ENCODE measurements around the gene SPATA2. TPM values are rescaled to one million over a fixed set of nuclear protein-coding genes. Genes with fewer than 3 reads are reported as not detected.

SPATA2 gene
- total and polyA plus RNA-seq, 7 donors, result 2.1 to 12.5 (median 4.7) TPM

DNA sequence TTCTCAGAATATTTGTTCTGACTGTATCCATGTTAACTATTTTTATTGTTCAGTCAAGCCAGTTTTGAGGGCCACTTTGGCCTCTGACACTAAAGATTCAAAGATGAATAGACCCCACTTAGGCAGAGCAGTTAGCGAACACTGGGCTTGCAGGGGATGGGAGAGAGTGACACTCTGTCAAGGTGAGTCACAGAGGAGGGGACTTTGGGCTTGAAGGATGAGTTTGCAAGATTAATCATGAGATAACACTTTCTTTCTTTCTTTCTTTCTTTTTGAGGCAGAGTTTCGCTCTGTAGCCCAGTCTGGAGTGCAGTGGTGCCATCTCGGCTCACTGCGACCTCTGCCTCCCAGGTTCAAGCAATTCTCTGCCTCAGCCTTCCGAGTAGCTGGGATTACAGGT is 46.4 kb downstream of the SPATA2 start:
- Histone ChIP-seq H3K27ac (no peak overlapping the region), H3K4me1 (no peaks in the 10 kb centered on the region), H3K9me3 (no peaks in the 10 kb centered on the region), H3K27me3 (no peaks in the 10 kb centered on the region), H3K4me3 (no peak overlapping the region), H3K36me3 (peaks cover 0 to 67% (median 10%) of the 10 kb centered on the region in 4 donors)
- no peak for DNase-seq
- intact Hi-C loops (cut with DNase I), result no loop called here
- TF ChIP-seq POLR2AphosphoS5 (IDR thresholded peaks at IDR 0.05), result no peak
- no peak for TF ChIP-seq POLR2A (IDR thresholded peaks at IDR 0.05)
- TF ChIP-seq, protein P1, sequence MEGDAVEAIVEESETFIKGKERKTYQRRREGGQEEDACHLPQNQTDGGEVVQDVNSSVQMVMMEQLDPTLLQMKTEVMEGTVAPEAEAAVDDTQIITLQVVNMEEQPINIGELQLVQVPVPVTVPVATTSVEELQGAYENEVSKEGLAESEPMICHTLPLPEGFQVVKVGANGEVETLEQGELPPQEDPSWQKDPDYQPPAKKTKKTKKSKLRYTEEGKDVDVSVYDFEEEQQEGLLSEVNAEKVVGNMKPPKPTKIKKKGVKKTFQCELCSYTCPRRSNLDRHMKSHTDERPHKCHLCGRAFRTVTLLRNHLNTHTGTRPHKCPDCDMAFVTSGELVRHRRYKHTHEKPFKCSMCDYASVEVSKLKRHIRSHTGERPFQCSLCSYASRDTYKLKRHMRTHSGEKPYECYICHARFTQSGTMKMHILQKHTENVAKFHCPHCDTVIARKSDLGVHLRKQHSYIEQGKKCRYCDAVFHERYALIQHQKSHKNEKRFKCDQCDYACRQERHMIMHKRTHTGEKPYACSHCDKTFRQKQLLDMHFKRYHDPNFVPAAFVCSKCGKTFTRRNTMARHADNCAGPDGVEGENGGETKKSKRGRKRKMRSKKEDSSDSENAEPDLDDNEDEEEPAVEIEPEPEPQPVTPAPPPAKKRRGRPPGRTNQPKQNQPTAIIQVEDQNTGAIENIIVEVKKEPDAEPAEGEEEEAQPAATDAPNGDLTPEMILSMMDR (IDR thresholded peaks at IDR 0.05), result no peak
- no peak for TF ChIP-seq EP300 (IDR thresholded peaks at IDR 0.05)
- WGBS, 2 donors, result 85% methylated on average over 5 of the region's 5 CpGs

DNA sequence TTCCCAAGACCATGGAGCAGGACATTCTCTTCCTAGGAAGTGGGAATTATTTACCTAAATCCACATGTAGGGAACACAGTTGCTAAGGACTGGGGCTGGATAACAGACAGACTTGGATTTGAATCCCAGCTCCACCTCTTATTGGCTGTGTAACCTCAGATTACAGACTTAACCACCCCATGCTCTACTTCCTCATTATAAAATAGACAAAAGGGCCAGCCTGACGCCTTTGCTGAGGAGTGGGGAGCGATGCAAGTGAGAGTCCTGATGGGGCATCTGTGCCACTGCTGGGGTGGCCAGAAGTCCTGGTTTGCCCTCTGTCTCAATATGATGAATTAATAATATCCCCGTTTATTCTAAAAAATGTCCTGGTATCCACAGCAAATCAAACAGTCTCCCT is 46.8 kb downstream of the SPATA2 start:
- Histone ChIP-seq H3K27me3 (no peaks in the 10 kb centered on the region), H3K4me1 (no peaks in the 10 kb centered on the region), H3K9me3 (no peaks in the 10 kb centered on the region), H3K4me3 (no peak overlapping the region), H3K36me3 (peaks cover 0 to 71% (median 10%) of the 10 kb centered on the region in 4 donors), H3K27ac (no peak overlapping the region)
- TF ChIP-seq POLR2A (IDR thresholded peaks at IDR 0.05) (no peak), POLR2AphosphoS5 (IDR thresholded peaks at IDR 0.05) (no peak), EP300 (IDR thresholded peaks at IDR 0.05) (no peak)
- TF ChIP-seq, protein P1 (IDR thresholded peaks at IDR 0.05), result no peak
- WGBS, 2 donors, result 70 to 85% methylated on average over 3 of the region's 3 CpGs
- no peak for DNase-seq
- intact Hi-C loops (cut with DNase I), result no loop called here

DNA sequence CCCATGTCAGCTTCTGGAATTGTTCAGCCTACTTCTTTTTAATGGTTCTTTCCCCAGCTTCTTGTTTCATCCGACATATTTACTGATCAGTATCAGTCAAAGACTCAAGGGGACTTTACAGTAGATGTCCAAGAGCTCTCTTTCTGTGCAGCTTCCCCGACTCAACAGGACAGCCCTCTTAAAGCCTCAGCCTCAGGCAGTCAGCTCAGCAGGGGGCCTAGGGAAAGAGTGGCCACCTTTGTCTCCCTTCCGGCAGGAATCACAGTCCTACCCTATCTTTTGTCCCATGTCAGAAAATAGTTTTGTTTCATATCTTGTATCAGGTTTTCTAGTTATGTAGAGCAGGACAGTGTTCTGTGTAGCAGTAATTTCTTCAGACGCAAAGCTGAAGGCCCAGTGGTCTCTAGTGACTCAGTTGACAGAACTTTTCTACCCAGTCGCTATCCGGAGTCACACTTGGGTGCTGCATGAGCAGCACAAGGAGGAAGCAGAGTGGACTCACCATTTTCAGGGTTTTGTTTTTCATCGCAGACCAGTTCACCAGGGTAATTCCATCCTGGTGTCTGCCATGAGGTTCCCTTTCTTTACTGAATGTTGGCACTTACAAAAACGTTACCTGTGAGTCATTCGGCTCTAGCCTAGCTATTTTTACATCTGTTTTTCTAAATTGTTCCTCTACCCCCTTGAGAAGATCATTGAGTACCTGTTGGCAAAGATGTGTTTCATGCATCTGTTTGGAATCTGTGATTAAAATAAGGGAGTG is 47.7 kb downstream of the SPATA2 start:
- intact Hi-C loops (cut with DNase I), result no loop called here
- Histone ChIP-seq H3K4me1 (no peaks in the 10 kb centered on the region), H3K27me3 (no peaks in the 10 kb centered on the region), H3K4me3 (no peak overlapping the region), H3K9me3 (no peaks in the 10 kb centered on the region), H3K27ac (no peak overlapping the region), H3K36me3 (peaks cover 0 to 79% (median 10%) of the 10 kb centered on the region in 4 donors)
- WGBS, 2 donors, result 82 to 87% methylated on average over 9 of the region's 9 CpGs
- TF ChIP-seq, protein P1 (IDR thresholded peaks at IDR 0.05), result no peak
- no peak for TF ChIP-seq POLR2A (IDR thresholded peaks at IDR 0.05)
- TF ChIP-seq EP300 (IDR thresholded peaks at IDR 0.05), result no peak
- TF ChIP-seq POLR2AphosphoS5 (IDR thresholded peaks at IDR 0.05), result no peak
- no peak for DNase-seq

DNA sequence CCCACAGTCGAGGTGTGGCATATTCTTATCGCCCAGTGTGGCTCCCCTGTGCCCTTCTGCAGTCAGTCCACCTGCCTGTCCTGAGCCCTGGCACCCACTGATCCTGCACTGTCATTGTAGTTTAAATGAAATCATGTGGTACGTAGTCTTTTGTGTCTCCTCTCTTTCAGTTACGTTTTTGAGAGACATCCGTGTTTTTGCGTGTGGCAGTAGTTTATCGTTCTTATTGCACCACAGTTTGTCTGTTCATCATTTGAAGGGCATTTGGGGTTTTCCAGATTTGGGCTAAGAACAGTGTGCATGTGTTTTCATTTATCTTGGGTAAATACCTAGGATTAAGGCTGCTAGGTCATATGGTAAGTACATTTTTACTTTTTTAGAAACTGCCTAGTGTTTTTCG is 49.3 kb downstream of the SPATA2 start:
- Histone ChIP-seq H3K9me3 (no peaks in the 10 kb centered on the region), H3K4me1 (no peaks in the 10 kb centered on the region), H3K4me3 (no peak overlapping the region), H3K36me3 (peaks cover 0 to 76% (median 10%) of the 10 kb centered on the region in 4 donors), H3K27ac (no peak overlapping the region), H3K27me3 (no peaks in the 10 kb centered on the region)
- WGBS, 2 donors, result 84 to 87% methylated on average over 8 of the region's 8 CpGs
- DNase-seq, result no peak
- TF ChIP-seq, protein P1 (IDR thresholded peaks at IDR 0.05), result no peak
- no peak for TF ChIP-seq EP300 (IDR thresholded peaks at IDR 0.05)
- intact Hi-C loops (cut with DNase I), result no loop called here

DNA sequence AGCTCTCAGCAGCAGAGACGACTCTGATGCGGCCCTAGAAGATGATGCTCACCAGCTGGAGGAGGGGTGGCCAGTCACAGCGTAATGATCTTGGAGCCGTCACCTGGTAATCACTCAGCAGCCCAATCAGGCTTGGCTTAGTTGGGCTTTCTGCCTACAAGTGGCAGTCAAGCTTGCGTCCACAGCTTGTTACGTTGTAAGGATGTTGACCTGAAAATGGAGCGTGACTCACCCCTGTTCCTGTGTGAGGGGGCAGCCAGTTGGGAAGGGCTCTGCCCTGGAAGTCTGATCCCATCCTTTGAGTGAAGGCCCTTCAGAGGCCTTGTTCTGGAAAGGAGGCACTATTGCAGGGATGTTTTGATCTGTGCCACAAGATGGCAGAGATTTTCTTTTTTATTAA is 49.8 kb downstream of the SPATA2 start:
- intact Hi-C loops (cut with DNase I), result no loop called here
- no peaks in the 10 kb centered on the region for H3K4me1 ChIP-seq
- TF ChIP-seq POLR2AphosphoS5 (IDR thresholded peaks at IDR 0.05) (no peak), EP300 (IDR thresholded peaks at IDR 0.05) (no peak)
- DNase-seq, result no peak
- no peaks in the 10 kb centered on the region for H3K27me3 ChIP-seq
- H3K4me3 ChIP-seq, result no peak overlapping the region
- 92% methylated on average over 7 of the region's 7 CpGs for WGBS, 2 donors
- H3K36me3 ChIP-seq, result peaks cover 0 to 79% (median 10%) of the 10 kb centered on the region in 4 donors
- H3K9me3 ChIP-seq, result no peaks in the 10 kb centered on the region
- no peak overlapping the region for H3K27ac ChIP-seq
